Fibroblast of the aortic adventitia (primary cell): ENCODE measurements around the gene SLC1A3. TPM values are rescaled to one million over a fixed set of nuclear protein-coding genes. Genes with fewer than 3 reads are reported as not detected.

Experiments used
- DNase-seq: peaks from one replicate; pipeline ENCODE4 v3.0.0-alpha.2; 2010; ENCODE audit warnings: low read depth
- H3K4me3 ChIP-seq: 2 replicates; pipeline ENCODE4 v1.5.1; 2011; ENCODE audit warnings: low read depth, mild to moderate bottlenecking, control low read depth, low read length, moderate library complexity
- total RNA-seq: library from RNA; depleted of rRNA; stranded (reverse); fragments of >200 nt; gene quantifications from 2 replicates; pipeline ENCODE4 v1.2.3, GENCODE V29; 2012; ENCODE audit warnings: low replicate concordance
- TF ChIP-seq, protein P1 (sequence below): IDR thresholded peaks from 2 replicates; pipeline ENCODE4 v1.5.1; 2011; ENCODE audit warnings: mild to moderate bottlenecking, low read length, control low read depth, inconsistent platforms; ENCODE audit not compliant: insufficient read depth

SLC1A3 gene
- total RNA-seq, 1 donor = 3.7 TPM

GRCh38 chr5:36619012-36619635 is 12.7 kb downstream of the SLC1A3 start:
- no peak overlapping the region for H3K4me3 ChIP-seq
- no peak for DNase-seq
- TF ChIP-seq, protein P1, sequence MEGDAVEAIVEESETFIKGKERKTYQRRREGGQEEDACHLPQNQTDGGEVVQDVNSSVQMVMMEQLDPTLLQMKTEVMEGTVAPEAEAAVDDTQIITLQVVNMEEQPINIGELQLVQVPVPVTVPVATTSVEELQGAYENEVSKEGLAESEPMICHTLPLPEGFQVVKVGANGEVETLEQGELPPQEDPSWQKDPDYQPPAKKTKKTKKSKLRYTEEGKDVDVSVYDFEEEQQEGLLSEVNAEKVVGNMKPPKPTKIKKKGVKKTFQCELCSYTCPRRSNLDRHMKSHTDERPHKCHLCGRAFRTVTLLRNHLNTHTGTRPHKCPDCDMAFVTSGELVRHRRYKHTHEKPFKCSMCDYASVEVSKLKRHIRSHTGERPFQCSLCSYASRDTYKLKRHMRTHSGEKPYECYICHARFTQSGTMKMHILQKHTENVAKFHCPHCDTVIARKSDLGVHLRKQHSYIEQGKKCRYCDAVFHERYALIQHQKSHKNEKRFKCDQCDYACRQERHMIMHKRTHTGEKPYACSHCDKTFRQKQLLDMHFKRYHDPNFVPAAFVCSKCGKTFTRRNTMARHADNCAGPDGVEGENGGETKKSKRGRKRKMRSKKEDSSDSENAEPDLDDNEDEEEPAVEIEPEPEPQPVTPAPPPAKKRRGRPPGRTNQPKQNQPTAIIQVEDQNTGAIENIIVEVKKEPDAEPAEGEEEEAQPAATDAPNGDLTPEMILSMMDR = no peak

DNA sequence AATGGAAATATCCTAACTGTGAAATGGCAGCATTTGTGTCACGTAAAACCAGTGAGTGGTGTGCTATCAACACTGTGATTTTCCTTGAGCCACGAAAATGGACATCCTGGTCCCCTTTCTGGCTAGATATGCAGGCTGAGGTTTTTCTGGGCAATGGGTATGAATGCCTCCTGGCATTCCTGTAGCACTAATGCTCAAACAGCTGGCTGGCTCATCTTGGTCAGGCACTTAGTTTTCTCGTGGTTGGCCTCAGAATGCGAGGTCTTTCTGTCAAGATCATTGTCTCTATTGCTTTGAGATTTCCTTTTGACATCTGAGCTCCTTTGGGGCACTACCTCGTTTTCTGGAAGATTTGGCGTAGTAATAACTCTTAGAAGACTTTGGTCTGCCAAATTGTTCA is 15.6 kb downstream of the SLC1A3 start:
- TF ChIP-seq, protein P1 = no peak

DNA sequence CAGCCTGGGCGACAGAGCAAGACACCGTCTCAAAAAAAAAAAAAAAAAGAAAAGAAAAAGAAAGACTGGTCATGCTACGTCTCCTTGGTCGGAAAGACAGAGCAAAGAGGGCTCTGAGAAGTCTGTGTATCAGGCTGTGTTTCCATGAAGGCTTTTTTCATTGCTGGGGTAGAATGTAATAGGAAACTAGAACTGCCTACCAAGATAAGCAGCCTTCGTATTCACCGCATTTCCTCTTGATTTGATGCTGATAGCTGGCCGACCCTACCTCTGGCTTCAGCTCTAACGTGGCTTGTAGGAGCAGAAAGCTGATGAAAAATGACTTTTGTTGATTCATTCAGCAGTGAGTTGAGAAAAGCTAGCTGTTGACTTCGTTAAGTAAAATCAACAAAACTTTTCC is 17.4 kb downstream of the SLC1A3 start:
- no peak overlapping the region for H3K4me3 ChIP-seq
- TF ChIP-seq, protein P1 = no peak
- no peak for DNase-seq

More for the DNA sequence above, 15.6 kb downstream of the SLC1A3 start:
- no peak overlapping the region for H3K4me3 ChIP-seq
- no peak for DNase-seq

DNA sequence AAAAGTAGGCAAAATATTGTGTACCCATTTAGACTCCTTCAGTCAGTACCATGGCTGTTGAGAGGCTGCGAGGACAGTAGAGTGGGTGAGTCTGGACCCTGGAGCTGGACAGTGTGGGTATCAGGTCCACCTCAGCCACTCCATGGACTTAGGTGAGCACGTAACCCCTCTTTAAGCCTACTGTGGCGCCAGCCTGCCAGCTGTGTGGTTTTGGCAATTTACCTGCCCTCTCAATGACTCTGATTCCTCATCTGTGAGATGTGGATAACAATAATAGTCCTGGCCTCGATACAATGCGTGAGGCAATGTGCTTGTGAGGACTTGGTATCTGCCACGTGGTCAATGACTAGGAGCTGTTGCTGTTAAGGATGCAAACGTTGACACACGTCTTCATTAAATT is 17.9 kb downstream of the SLC1A3 start:
- no peak overlapping the region for H3K4me3 ChIP-seq
- DNase-seq = no peak
- TF ChIP-seq, protein P1 = no peak

- no peak overlapping the region for H3K4me3 ChIP-seq
- no peak for DNase-seq
- TF ChIP-seq, protein P1 = no peak
Observed at GRCh38 chr5:36628695-36629094, 22.3 kb downstream of the SLC1A3 start.

- TF ChIP-seq, protein P1 = no peak
- H3K4me3 ChIP-seq = no peak overlapping the region
- no peak for DNase-seq
Observed at GRCh38 chr5:36629729-36630128, 23.3 kb downstream of the SLC1A3 start.
